BE2C (cell line): ENCODE measurements around the gene MGME1.

Experiments used
- DNase-seq: peaks from one replicate; pipeline ENCODE4 v3.0.0-alpha.2; 2020
- H3K27me3 ChIP-seq: fragments of 250-450 bp; sonication (Bioruptor Pico); 2 replicates; pipeline ENCODE4 v1.5.1; 2020; ENCODE audit warnings: mild to moderate bottlenecking
- H3K36me3 ChIP-seq: fragments of 250-450 bp; sonication (Bioruptor Pico); 2 replicates; pipeline ENCODE4 v1.5.1; 2020; ENCODE audit warnings: mild to moderate bottlenecking
- H3K4me1 ChIP-seq: fragments of 250-450 bp; sonication (Bioruptor Pico); 2 replicates; pipeline ENCODE4 v1.5.1; 2020
- H3K4me3 ChIP-seq: 2 replicates; pipeline ENCODE4 v1.5.1; 2011; ENCODE audit warnings: low read depth, low read length
- H3K9me3 ChIP-seq: fragments of 250-450 bp; sonication (Bioruptor Pico); 2 replicates; pipeline ENCODE4 v1.5.1; 2020
- CTCF ChIP-seq: IDR thresholded peaks from 2 replicates; pipeline ENCODE4 v1.5.1; 2012; ENCODE audit warnings: mild to moderate bottlenecking, low read depth, low read length

MGME1 gene

DNA sequence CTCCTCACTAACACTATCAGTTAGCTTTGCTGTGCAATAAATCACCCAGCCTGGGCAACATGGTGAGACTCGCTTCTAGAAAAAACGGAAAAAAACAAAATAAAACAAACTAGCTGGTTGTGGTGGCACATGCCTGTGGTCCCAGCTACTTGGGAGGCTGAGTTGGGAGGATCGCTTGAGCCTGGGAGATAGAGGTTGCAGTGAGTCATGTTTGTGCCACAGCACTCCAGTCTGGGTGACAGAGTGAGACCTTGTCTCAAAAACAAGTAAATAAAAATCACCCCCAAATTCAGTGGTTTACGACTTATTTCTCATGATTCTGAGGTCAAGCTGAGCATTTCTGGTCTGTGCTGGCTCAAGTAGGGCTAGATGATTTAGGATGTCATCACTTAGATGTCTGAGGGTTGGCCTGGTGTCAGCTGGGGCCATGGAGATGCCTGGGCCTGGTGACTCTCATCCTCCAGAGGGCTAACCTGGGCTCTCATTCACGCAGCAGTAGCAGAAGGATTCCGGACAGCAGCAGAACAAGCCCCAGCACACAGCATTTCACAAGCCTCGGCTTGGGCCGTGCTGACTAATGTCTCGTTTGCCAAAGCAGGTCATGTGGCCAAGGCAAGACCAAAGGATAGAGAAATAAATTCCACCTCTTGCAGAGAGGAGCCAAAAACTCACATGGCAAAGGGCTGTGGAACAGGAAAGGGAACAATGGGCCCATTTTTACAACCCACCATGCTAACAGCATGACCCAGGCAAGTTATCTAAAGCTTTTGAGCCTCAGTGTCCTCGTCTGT, 32.5 kb downstream of the MGME1 start:
- no peak for DNase-seq
- H3K4me3 ChIP-seq: no peak overlapping the region
- H3K27me3 ChIP-seq: no peaks in the 10 kb centered on the region
- no peaks in the 10 kb centered on the region for H3K36me3 ChIP-seq
- no peaks in the 10 kb centered on the region for H3K9me3 ChIP-seq
- H3K4me1 ChIP-seq: no peaks in the 10 kb centered on the region
- no peak for TF ChIP-seq CTCF

DNA sequence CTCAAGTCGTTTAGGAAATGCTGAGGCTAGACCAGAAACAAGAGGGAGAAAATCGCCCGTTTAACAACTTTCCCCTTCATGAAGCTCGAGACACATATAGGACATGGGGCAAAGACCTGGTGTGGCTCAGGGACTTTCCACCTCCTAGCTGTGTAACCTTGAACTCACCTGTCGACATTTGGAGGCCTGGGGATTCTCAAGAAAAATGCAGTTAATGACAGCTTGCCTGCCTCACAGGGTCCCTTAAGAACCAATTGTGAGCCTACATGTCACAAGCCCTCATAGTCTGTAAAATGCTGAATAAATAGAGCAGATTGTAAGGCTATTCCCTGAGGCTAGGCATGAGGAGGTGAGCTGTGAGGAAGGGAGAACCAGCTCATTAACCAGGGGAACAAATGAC, 35.1 kb downstream of the MGME1 start:
- no peak for DNase-seq
- Histone ChIP-seq H3K9me3 (no peaks in the 10 kb centered on the region), H3K36me3 (no peaks in the 10 kb centered on the region), H3K4me1 (no peaks in the 10 kb centered on the region), H3K27me3 (no peaks in the 10 kb centered on the region), H3K4me3 (no peak overlapping the region)
- TF ChIP-seq CTCF: no peak

DNA sequence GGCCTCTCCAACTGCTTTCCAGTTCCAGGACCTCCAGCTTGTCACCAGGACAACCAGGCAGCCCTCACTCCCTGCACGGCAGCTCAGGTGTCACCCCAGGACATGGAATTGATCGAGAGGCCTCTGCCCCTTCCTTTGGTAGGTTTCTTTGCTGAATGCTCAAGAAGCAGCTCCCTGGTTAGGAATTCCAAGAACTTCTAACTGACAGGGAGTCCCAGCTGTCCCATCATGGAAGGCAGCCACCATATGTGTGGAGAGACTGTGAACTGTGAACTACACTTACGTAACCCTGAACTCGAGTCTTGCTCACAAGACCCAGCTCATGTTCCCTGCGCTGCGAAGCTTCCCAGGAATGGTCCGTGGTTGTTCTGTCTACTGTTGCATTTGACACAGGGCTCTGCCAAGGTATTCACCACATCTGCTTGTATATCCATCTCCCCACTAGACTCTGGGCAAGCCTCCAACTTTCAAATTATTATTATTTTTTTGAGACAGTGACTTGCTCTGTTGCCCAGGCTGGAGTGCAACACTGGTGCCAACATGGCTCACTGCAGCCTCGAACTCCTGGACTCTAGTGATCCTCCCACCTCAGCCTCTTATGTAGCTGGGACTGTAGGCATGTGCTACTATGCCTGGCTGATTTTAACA, 35.7 kb downstream of the MGME1 start:
- H3K4me3 ChIP-seq: no peak overlapping the region
- H3K4me1 ChIP-seq: no peaks in the 10 kb centered on the region
- H3K9me3 ChIP-seq: no peaks in the 10 kb centered on the region
- H3K36me3 ChIP-seq: no peaks in the 10 kb centered on the region
- TF ChIP-seq CTCF: no peak
- H3K27me3 ChIP-seq: no peaks in the 10 kb centered on the region
- DNase-seq: no peak

DNA sequence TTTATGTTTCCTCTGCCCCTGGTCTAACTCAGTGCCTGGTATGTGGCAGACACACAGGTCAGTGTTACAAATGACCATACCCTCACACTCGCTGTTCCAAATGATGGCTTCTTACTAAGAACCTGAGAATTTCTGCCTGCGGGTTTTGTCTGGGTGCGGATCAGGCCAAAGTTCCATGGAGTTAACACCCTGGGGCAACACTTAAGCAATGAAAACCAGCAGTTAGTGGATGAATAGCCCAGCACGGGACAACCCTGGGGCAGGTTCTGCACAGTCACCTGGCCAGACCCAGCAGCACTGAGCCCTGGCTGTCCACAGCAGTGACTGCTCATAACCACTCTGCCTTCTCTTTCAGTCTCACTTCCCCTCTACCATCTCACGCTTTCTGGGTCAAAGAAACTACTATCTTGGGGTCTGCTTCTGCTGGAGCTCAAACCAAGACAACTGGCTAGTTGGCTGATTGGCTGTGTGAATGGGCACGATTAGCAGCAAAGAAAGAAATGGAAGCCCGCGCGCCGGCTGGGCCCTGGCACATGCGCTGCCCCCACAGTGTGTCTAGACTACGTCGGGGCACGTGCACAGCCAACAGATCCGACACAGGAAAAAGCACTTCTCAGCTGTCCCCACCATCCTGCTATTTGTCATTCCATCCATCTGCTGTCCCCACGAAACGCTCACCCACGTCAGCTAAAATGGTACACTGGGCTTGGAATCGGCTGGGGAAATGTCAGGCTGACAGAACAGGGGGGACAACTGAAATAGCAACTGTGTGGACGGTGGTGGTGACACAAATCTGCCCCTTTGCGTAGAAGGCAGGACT, 36.6 kb downstream of the MGME1 start:
- Histone ChIP-seq H3K27me3 (no peaks in the 10 kb centered on the region), H3K36me3 (no peaks in the 10 kb centered on the region), H3K4me1 (no peaks in the 10 kb centered on the region), H3K9me3 (no peaks in the 10 kb centered on the region), H3K4me3 (no peak overlapping the region)
- no peak for DNase-seq
- TF ChIP-seq CTCF: no peak

- Histone ChIP-seq H3K36me3 (no peaks in the 10 kb centered on the region), H3K4me3 (no peak overlapping the region), H3K9me3 (no peaks in the 10 kb centered on the region), H3K27me3 (no peaks in the 10 kb centered on the region), H3K4me1 (no peaks in the 10 kb centered on the region)
- no peak for TF ChIP-seq CTCF
- DNase-seq: no peak
These were observed 37.2 kb downstream of the MGME1 start for GRCh38 chr20:18005990-18006364.

DNA sequence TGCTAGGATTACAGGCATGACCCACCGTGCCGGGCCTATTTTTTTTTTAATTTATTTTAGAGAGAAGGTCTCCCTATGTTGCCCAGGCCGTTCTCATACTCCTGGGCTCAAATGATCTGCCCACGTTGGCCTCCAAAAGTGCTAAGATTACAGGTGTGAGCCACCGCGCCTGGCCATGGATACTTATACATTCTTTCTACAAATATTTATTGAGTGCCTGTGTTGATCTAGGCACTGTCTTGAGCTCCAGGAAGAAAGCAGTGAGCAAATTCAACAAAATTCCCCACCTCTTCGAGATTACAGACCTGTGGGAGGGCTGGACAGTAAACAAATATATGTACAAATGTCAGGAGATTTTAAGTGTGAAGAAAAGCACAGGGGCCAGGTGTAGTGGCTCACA, 37.9 kb downstream of the MGME1 start:
- DNase-seq: no peak
- Histone ChIP-seq H3K4me3 (no peak overlapping the region), H3K9me3 (no peaks in the 10 kb centered on the region), H3K27me3 (no peaks in the 10 kb centered on the region), H3K4me1 (no peaks in the 10 kb centered on the region), H3K36me3 (no peaks in the 10 kb centered on the region)
- no peak for TF ChIP-seq CTCF
